ENCODE measurements around the gene CENPQ. TPM values are rescaled to one million over a fixed set of nuclear protein-coding genes. Genes with fewer than 3 reads are reported as not detected.

Gene CENPQ
- total and polyA plus RNA-seq, 2 donors (not counting 1 experiment from before 2014, with no cell fraction given), result 5.3 to 7.3 TPM

DNA sequence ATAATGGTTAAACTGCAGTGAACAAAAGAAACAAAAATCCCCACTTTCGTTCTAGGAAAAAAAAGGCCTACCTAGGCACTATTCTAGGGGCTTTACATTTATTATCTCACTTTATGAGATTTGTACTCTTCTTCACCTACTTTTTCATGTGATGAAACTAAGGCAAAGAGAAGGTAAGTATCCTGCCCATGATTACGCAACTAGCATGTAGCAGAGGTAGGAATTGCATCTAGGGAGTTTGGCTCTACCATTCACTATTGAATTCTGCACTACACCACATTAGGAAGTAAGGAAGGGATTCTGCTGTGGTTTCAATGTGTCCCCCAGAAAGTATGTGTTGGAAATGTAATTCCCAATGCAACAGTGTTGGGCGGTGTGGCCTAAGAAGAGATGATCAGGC, 75.9 kb downstream of the CENPQ start:
- TF ChIP-seq CTCF (conservative IDR thresholded peaks at IDR 0.05 in 1 of 2, IDR thresholded peaks at IDR 0.05 in 1 of 2; ENCODE audit: low read depth in 1 of 2, low read length in 2 of 2), result no peak
- TF ChIP-seq EZH2 (IDR thresholded peaks at IDR 0.05; ENCODE audit: low read length, missing control alignments), result no peak
- Histone ChIP-seq H3K4me3 (replicated peaks in 1 of 4; ENCODE audit: control extremely low read depth in 1 of 4, insufficient read depth in 1 of 4, low read depth in 3 of 4, low read length in 4 of 4) (no peak overlapping the region), H3K27me3 (ENCODE audit: control insufficient read depth, insufficient read depth, low read length) (no peaks in the 10 kb centered on the region), H3K4me2 (ENCODE audit: extremely low read depth, insufficient read depth, low read length) (no peak overlapping the region), H3K79me2 (ENCODE audit: control insufficient read depth, insufficient read depth, low read length) (no peaks in the 10 kb centered on the region), H3K9me3 (ENCODE audit: control insufficient read depth, insufficient read depth, low read depth, low read length) (no peaks in the 10 kb centered on the region), H3K27ac (ENCODE audit: insufficient read depth, low read length) (no peak overlapping the region), H3K9ac (ENCODE audit: insufficient read depth, low read length) (no peak overlapping the region), H2AFZ (ENCODE audit: low read length) (no peak overlapping the region), H3K4me1 (ENCODE audit: control insufficient read depth, extremely low read depth, insufficient read depth, low read length) (no peaks in the 10 kb centered on the region), H3K36me3 (ENCODE audit: control insufficient read depth, insufficient read depth, low read length) (no peaks in the 10 kb centered on the region), H4K20me1 (ENCODE audit: control insufficient read depth, extremely low read depth, insufficient read depth, low read length) (no peaks in the 10 kb centered on the region)
- no peak for DNase-seq (ENCODE audit: low read depth in 2 of 2)

DNA sequence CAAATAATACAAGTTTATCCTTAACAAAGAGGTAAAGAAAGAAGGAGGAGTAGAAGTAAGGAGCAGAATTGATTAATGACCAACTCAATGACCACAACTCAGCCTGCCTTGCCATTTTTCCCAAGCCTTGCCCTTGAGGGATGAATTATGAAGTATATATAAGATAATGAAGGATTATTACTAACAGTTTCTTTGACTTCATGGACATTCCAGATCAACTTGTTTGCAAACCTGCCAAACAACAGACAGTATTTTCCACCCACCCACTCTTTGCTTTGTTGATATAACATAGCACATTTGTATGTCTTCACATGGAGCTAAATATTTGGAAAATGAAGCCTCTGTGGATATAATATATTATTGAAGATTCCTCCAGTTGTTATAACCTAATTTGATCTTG, 77.4 kb downstream of the CENPQ start:
- no peaks in the 10 kb centered on the region for H3K79me2 ChIP-seq (ENCODE audit: control insufficient read depth, insufficient read depth, low read length)
- H3K4me3 ChIP-seq (replicated peaks in 1 of 4; ENCODE audit: control extremely low read depth in 1 of 4, insufficient read depth in 1 of 4, low read depth in 3 of 4, low read length in 4 of 4), result no peak overlapping the region
- H3K36me3 ChIP-seq (ENCODE audit: control insufficient read depth, insufficient read depth, low read length), result no peaks in the 10 kb centered on the region
- H3K9me3 ChIP-seq (ENCODE audit: control insufficient read depth, insufficient read depth, low read depth, low read length), result no peaks in the 10 kb centered on the region
- H3K4me2 ChIP-seq (ENCODE audit: extremely low read depth, insufficient read depth, low read length), result no peak overlapping the region
- no peaks in the 10 kb centered on the region for H4K20me1 ChIP-seq (ENCODE audit: control insufficient read depth, extremely low read depth, insufficient read depth, low read length)
- no peak overlapping the region for H2AFZ ChIP-seq (ENCODE audit: low read length)
- H3K9ac ChIP-seq (ENCODE audit: insufficient read depth, low read length), result no peak overlapping the region
- peak in 1 of 2 donors; percentile 24 for DNase-seq (ENCODE audit: low read depth in 2 of 2)
- no peak overlapping the region for H3K27ac ChIP-seq (ENCODE audit: insufficient read depth, low read length)
- no peak for TF ChIP-seq CTCF (conservative IDR thresholded peaks at IDR 0.05 in 1 of 2, IDR thresholded peaks at IDR 0.05 in 1 of 2; ENCODE audit: low read depth in 1 of 2, low read length in 2 of 2)
- no peak for TF ChIP-seq EZH2 (IDR thresholded peaks at IDR 0.05; ENCODE audit: low read length, missing control alignments)
- H3K4me1 ChIP-seq (ENCODE audit: control insufficient read depth, extremely low read depth, insufficient read depth, low read length), result no peaks in the 10 kb centered on the region
- H3K27me3 ChIP-seq (ENCODE audit: control insufficient read depth, insufficient read depth, low read length), result no peaks in the 10 kb centered on the region

GRCh38 chr6:49541210-49541724, 78.1 kb downstream of the CENPQ start:
- no peak overlapping the region for H3K4me2 ChIP-seq (ENCODE audit: extremely low read depth, insufficient read depth, low read length)
- H3K27me3 ChIP-seq (ENCODE audit: control insufficient read depth, insufficient read depth, low read length), result no peaks in the 10 kb centered on the region
- no peaks in the 10 kb centered on the region for H3K79me2 ChIP-seq (ENCODE audit: control insufficient read depth, insufficient read depth, low read length)
- H3K36me3 ChIP-seq (ENCODE audit: control insufficient read depth, insufficient read depth, low read length), result no peaks in the 10 kb centered on the region
- H3K4me1 ChIP-seq (ENCODE audit: control insufficient read depth, extremely low read depth, insufficient read depth, low read length), result no peaks in the 10 kb centered on the region
- DNase-seq (ENCODE audit: low read depth in 2 of 2), result peak; percentile 80 to 93
- H2AFZ ChIP-seq (ENCODE audit: low read length), result no peak overlapping the region
- no peak overlapping the region for H3K27ac ChIP-seq (ENCODE audit: insufficient read depth, low read length)
- H3K4me3 ChIP-seq (replicated peaks in 1 of 4; ENCODE audit: control extremely low read depth in 1 of 4, insufficient read depth in 1 of 4, low read depth in 3 of 4, low read length in 4 of 4), result no peak overlapping the region
- no peaks in the 10 kb centered on the region for H3K9me3 ChIP-seq (ENCODE audit: control insufficient read depth, insufficient read depth, low read depth, low read length)
- no peak for TF ChIP-seq CTCF (conservative IDR thresholded peaks at IDR 0.05 in 1 of 2, IDR thresholded peaks at IDR 0.05 in 1 of 2; ENCODE audit: low read depth in 1 of 2, low read length in 2 of 2)
- TF ChIP-seq EZH2 (IDR thresholded peaks at IDR 0.05; ENCODE audit: low read length, missing control alignments), result no peak
- no peak overlapping the region for H3K9ac ChIP-seq (ENCODE audit: insufficient read depth, low read length)
- H4K20me1 ChIP-seq (ENCODE audit: control insufficient read depth, extremely low read depth, insufficient read depth, low read length), result no peaks in the 10 kb centered on the region

Data from fibroblast of lung (primary cell).